Kidney (tissue), 14 donors: Measurements from ENCODE around the gene KIF16B. TPM values are rescaled to one million over a fixed set of nuclear protein-coding genes. Genes with fewer than 3 reads are reported as not detected.

ENCODE experiments used
- DNase-seq, 5 donors: peaks; one replicate each; pipeline ENCODE4 v3.0.0-alpha.2; 2013 to 2020
- FAIRE-seq: peaks from 2 replicates; lab custom pipeline; 2012; peaks lifted over from hg19 to GRCh38; lab: Jason Lieb, UNC
- H3K27ac ChIP-seq, 2 donors: one replicate each; pipeline ENCODE4 v1.7.0; 2013; ENCODE audit warnings: low read depth in 2 of 2, low read length in 2 of 2, inconsistent platforms in 1 of 2
- H3K27me3 ChIP-seq: one replicate; pipeline ENCODE4 v1.7.1; 2013; ENCODE audit warnings: low read length, inconsistent platforms; ENCODE audit not compliant: control insufficient read depth, insufficient read depth
- H3K36me3 ChIP-seq, 3 donors: one replicate each; pipeline versions ENCODE4 v1.7.0 to v1.7.1; 2013; ENCODE audit warnings: low read length in 3 of 3, control low read depth in 1 of 3, inconsistent platforms in 1 of 3; ENCODE audit not compliant: insufficient read depth in 3 of 3, control insufficient read depth in 2 of 3
- H3K4me1 ChIP-seq, 3 donors: one replicate each; pipeline versions ENCODE4 v1.7.0 to v1.7.1; 2013; ENCODE audit warnings: low read length in 3 of 3, inconsistent platforms in 1 of 3, low read depth in 1 of 3; ENCODE audit not compliant: control insufficient read depth in 2 of 3, insufficient read depth in 2 of 3
- H3K4me3 ChIP-seq, 3 donors: one replicate each; pipeline versions ENCODE4 v1.7.0 to v1.8.1; 2013; ENCODE audit warnings: low read length in 3 of 3, control low read depth in 1 of 3, inconsistent platforms in 1 of 3
- H3K9ac ChIP-seq, 3 donors: one replicate each; pipeline versions ENCODE4 v1.7.0 to v1.7.1; 2013; ENCODE audit warnings: low read length in 3 of 3, control low read depth in 1 of 3, inconsistent platforms in 1 of 3
- H3K9me3 ChIP-seq, 3 donors: one replicate each; pipeline versions ENCODE4 v1.7.0 to v1.7.1; 2013; ENCODE audit warnings: low read length in 3 of 3, control low read depth in 1 of 3, inconsistent platforms in 1 of 3; ENCODE audit not compliant: control insufficient read depth in 2 of 3, insufficient read depth in 1 of 3
- intact Hi-C: fragments of 100-400 bp; cut with DNase I; formaldehyde crosslinking; loops from one replicate; pipeline ENCODE4 v1.11.1; 2022
- polyA plus RNA-seq: library from polyadenylated mRNA; stranded (reverse); fragments of 350-450 nt; fragmentation: Illumina TruSeq; extraction: RNeasy Lipid Tissue Mini Kit (QIAGEN cat#74804); gene quantifications from one replicate; pipeline ENCODE4 v1.2.3, GENCODE V29; 2014; ENCODE audit warnings: low read depth, low replicate concordance; ENCODE audit not compliant: insufficient read depth
- total RNA-seq: library from RNA; stranded (reverse); fragmentation: NEBNext Ultra II Directional; extraction: Animal tissue kit (Norgen Biotek cat#: 25700); gene quantifications from one replicate; pipeline ENCODE4 v1.2.1, GENCODE V29; 2021
- TF ChIP-seq, protein P1 (sequence below): IDR thresholded peaks from 3 replicates; pipeline ENCODE4 v1.5.1; 2012; ENCODE audit warnings: mild to moderate bottlenecking, moderate library complexity, borderline replicate concordance; ENCODE audit not compliant: insufficient read depth; ENCODE audit errors: extremely low read depth
- donor health status: control.
- donor health status: control.
- donor health status: control.
- donor health status: control.
- donor health status: control.
- donor health status: DM: yes; HTN: yes; CAD: no.
- donor health status: Normal renal cell carcinoma (clear cell type).

The KIF16B gene
- total and polyA plus RNA-seq, 2 donors from 2014 or later, result 15.0 to 19.7 TPM

DNA sequence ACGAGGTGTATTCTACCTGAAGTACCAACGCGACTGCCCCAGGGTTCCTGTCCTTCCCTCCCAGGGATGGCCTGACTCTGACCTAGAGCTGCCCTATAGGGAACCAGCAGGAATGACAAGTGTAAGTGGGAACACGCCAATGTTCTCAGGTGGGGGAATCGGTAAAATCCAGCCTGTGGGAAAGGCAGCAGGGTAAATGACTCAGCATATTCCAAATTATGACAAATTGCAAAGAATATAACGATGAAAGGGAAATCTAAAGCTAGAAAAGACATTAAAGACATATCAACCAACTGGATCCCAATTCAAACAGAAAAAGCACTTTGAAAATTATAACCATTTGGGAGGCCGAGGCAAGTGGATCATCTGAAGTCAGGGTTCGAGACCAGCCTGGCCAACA lies 41.8 kb downstream of the KIF16B start:
- TF ChIP-seq, protein P1, sequence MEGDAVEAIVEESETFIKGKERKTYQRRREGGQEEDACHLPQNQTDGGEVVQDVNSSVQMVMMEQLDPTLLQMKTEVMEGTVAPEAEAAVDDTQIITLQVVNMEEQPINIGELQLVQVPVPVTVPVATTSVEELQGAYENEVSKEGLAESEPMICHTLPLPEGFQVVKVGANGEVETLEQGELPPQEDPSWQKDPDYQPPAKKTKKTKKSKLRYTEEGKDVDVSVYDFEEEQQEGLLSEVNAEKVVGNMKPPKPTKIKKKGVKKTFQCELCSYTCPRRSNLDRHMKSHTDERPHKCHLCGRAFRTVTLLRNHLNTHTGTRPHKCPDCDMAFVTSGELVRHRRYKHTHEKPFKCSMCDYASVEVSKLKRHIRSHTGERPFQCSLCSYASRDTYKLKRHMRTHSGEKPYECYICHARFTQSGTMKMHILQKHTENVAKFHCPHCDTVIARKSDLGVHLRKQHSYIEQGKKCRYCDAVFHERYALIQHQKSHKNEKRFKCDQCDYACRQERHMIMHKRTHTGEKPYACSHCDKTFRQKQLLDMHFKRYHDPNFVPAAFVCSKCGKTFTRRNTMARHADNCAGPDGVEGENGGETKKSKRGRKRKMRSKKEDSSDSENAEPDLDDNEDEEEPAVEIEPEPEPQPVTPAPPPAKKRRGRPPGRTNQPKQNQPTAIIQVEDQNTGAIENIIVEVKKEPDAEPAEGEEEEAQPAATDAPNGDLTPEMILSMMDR, result no peak

DNA sequence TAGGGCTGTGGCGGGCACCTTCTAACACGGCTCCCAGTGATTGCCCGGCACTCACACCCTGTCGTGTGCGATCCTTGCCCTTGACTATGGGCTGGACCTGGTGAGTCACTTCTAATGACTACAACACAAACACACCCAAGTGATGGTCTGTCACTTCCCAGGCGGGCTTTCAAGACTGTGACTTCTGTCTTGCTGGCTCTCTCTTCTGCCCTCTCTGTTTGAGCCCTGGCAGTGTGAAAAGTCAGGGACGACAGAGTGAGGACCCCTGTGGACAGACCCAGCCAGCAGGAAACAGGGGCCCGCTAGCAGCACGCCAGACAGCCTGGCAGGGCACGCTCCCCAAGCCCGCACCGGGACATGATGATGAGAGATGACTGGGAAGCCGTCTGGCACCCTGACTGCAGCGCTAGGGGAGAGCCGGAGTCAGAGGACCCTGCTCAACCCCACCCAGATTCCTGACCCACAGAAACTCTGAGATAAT lies 43.0 kb downstream of the KIF16B start:
- FAIRE-seq, result no peak
- peaks cover 0 to 3% (median 0%) of the 10 kb centered on the region in 3 donors for H3K4me1 ChIP-seq
- H3K27ac ChIP-seq, result no peak overlapping the region
- TF ChIP-seq, protein P1, result no peak
- H3K27me3 ChIP-seq, result no peaks in the 10 kb centered on the region
- H3K4me3 ChIP-seq, result no peak overlapping the region
- no peak for DNase-seq
- no peaks in the 10 kb centered on the region for H3K9me3 ChIP-seq
- no peaks in the 10 kb centered on the region for H3K36me3 ChIP-seq
- H3K9ac ChIP-seq, result no peak overlapping the region
- intact Hi-C loops, result no loop called here

More for the DNA sequence above, 41.8 kb downstream of the KIF16B start:
- intact Hi-C loops, result no loop called here
- Histone ChIP-seq H3K9ac (no peak overlapping the region), H3K4me1 (peaks cover 0 to 3% (median 0%) of the 10 kb centered on the region in 3 donors), H3K36me3 (no peaks in the 10 kb centered on the region), H3K4me3 (no peak overlapping the region), H3K9me3 (no peaks in the 10 kb centered on the region), H3K27me3 (no peaks in the 10 kb centered on the region), H3K27ac (no peak overlapping the region)
- FAIRE-seq, result no peak
- DNase-seq, result no peak

DNA sequence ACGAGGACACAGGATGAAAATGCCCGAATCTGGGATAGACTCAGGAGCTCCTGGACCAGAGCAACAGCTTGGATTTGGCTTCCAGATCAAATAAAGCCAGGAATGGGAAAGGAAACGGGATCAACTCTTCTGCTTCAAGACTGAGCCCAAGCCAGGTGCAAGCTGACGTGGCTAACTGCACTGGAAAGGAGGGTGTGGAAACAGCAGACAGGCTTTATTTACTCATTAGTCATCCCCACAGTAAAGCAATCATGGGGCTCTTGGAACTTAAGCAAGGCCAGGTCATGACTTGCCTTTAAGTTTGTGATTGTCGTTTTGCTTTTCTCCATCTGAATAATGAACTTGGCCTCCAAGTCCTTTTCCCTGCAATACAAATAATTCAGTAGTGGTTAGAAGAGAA lies 45.2 kb downstream of the KIF16B start:
- Histone ChIP-seq H3K9ac (no peak overlapping the region), H3K4me1 (peaks cover 0 to 3% (median 0%) of the 10 kb centered on the region in 3 donors), H3K9me3 (no peaks in the 10 kb centered on the region), H3K4me3 (no peak overlapping the region), H3K36me3 (no peaks in the 10 kb centered on the region), H3K27ac (no peak overlapping the region), H3K27me3 (no peaks in the 10 kb centered on the region)
- intact Hi-C loops, result no loop called here
- FAIRE-seq (no peak), DNase-seq (peak in 2 of 5 donors; percentile 27 to 70)
- TF ChIP-seq, protein P1, result no peak

DNA sequence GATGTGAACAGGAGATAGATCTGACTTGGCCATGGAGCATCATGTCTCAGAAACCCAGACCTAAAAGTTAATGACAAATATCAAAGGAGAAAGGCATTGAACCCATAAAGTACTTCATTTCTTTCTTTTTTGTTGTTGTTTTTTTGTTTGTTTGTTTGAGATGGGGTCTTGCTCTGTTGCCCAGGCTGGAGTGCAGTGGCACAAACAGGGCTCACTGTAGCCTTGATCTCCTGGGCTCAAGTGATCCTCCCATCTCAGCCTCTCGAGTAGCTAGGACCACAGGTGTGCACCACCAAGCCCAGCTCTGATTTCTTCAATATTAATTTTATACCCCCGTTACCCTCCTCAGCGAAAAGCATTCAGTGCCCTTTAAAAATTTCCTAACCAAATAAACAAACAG lies 45.8 kb downstream of the KIF16B start:
- intact Hi-C loops, result no loop called here
- H3K27ac ChIP-seq, result no peak overlapping the region
- no peaks in the 10 kb centered on the region for H3K27me3 ChIP-seq
- no peak overlapping the region for H3K4me3 ChIP-seq
- no peak for FAIRE-seq
- TF ChIP-seq, protein P1, result no peak
- DNase-seq, result no peak
- no peak overlapping the region for H3K9ac ChIP-seq
- peaks cover 0 to 3% (median 0%) of the 10 kb centered on the region in 3 donors for H3K4me1 ChIP-seq
- H3K36me3 ChIP-seq, result no peaks in the 10 kb centered on the region
- no peaks in the 10 kb centered on the region for H3K9me3 ChIP-seq
